Keratinocyte (primary cell): ENCODE results near the gene HUS1B.

ENCODE experiments used
- EZH2 ChIP-seq: IDR thresholded peaks from one replicate; pipeline ENCODE4 v1.6.1; 2012; ENCODE audit warnings: inconsistent platforms, mild to moderate bottlenecking, low read length, moderate library complexity
- TF ChIP-seq, protein P1 (sequence below), 3 experiments: IDR thresholded peaks in 1 of 3; conservative IDR thresholded peaks in 1 of 3; optimal IDR thresholded peaks in 1 of 3; 2 replicates in 2 of 3; 3 replicates in 1 of 3; pipeline versions ENCODE3 to v1.5.1; 2011; ENCODE audit warnings: low read length in 3 of 3, mild to moderate bottlenecking in 3 of 3, moderate library complexity in 2 of 3, control low read depth in 1 of 3, inconsistent platforms in 1 of 3; ENCODE audit not compliant: insufficient read depth in 2 of 3; ENCODE audit errors: extremely low read depth in 1 of 3

DNA sequence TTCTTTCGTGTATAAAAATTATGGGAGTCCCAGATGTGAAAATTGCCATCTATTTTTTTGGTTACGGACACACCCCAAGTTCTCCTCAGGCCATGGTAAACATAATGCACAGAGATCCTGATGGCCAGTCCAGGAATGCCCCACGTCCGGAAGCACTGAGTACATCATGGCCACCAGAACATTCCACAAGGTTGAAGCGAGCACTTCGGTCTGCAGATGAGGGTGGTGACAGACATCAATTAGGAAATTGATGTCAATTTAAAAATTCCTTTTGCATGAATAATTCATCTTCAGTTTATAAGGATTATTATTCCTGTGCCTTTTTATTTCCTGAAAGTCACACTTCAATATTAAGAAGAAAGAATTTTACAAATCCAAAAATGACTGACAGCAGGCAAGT, 49.2 kb upstream of the HUS1B start:
- TF ChIP-seq, protein P1, sequence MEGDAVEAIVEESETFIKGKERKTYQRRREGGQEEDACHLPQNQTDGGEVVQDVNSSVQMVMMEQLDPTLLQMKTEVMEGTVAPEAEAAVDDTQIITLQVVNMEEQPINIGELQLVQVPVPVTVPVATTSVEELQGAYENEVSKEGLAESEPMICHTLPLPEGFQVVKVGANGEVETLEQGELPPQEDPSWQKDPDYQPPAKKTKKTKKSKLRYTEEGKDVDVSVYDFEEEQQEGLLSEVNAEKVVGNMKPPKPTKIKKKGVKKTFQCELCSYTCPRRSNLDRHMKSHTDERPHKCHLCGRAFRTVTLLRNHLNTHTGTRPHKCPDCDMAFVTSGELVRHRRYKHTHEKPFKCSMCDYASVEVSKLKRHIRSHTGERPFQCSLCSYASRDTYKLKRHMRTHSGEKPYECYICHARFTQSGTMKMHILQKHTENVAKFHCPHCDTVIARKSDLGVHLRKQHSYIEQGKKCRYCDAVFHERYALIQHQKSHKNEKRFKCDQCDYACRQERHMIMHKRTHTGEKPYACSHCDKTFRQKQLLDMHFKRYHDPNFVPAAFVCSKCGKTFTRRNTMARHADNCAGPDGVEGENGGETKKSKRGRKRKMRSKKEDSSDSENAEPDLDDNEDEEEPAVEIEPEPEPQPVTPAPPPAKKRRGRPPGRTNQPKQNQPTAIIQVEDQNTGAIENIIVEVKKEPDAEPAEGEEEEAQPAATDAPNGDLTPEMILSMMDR (optimal IDR thresholded peaks at IDR 0.05 in 1 of 3, IDR thresholded peaks at IDR 0.05 in 1 of 3, conservative IDR thresholded peaks at IDR 0.05 in 1 of 3; ENCODE audit: extremely low read depth in 1 of 3, insufficient read depth in 2 of 3, low read length in 3 of 3): no peak
- no peak for TF ChIP-seq EZH2
